GM19463 (cell line): ENCODE measurements around the gene TMEM89.

ENCODE experiments used
- ATAC-seq: cut with Tn5 transposase; IDR thresholded peaks from one replicate; pipeline ENCODE4 v1.9.1; 2021; ENCODE audit warnings: mild to moderate bottlenecking, moderate library complexity; ENCODE audit not compliant: unreplicated experiment

Gene TMEM89

GRCh38 chr3:48621461-48621869 is at the start of gene TMEM89:
Gene TMEM89, minus strand, starts transcription at chr3:48621769. Its CDS starts 13 bp downstream, at chr3:48621756.
- ATAC-seq, result no peak

- no peak for ATAC-seq
Measured at GRCh38 chr3:48664929-48665328, 43.4 kb upstream of the TMEM89 start.

GRCh38 chr3:48664313-48664644 is 42.7 kb upstream of the TMEM89 start:
- ATAC-seq, result no peak

- ATAC-seq, result peak; percentile 85
Measured at GRCh38 chr3:48663489-48664312, 42.1 kb upstream of the TMEM89 start.

- ATAC-seq, result no peak
Measured at GRCh38 chr3:48662753-48663488, 41.4 kb upstream of the TMEM89 start, which contains the start of gene CELSR3. Gene CELSR3, minus strand, starts transcription at chr3:48662886. Its CDS starts 252 bp downstream, at chr3:48662634.

GRCh38 chr3:48662145-48662752 is 40.7 kb upstream of the TMEM89 start:
- ATAC-seq, result no peak

GRCh38 chr3:48661501-48662144 is 40.1 kb upstream of the TMEM89 start:
- ATAC-seq, result no peak

GRCh38 chr3:48660800-48661400 is 39.3 kb upstream of the TMEM89 start:
- no peak for ATAC-seq

GRCh38 chr3:48656841-48657281 is 35.3 kb upstream of the TMEM89 start:
- no peak for ATAC-seq

GRCh38 chr3:48656061-48656840 is 34.7 kb upstream of the TMEM89 start:
- ATAC-seq, result peak; percentile 65

GRCh38 chr3:48655606-48656005 is 34.0 kb upstream of the TMEM89 start:
- ATAC-seq, result no peak

- ATAC-seq, result no peak
Measured at GRCh38 chr3:48655063-48655462, 33.5 kb upstream of the TMEM89 start.

GRCh38 chr3:48652923-48653715 is 31.6 kb upstream of the TMEM89 start:
- ATAC-seq, result no peak

GRCh38 chr3:48651771-48652170 is 30.2 kb upstream of the TMEM89 start:
- ATAC-seq, result no peak

GRCh38 chr3:48650723-48651122 is 29.2 kb upstream of the TMEM89 start:
- ATAC-seq, result no peak

- ATAC-seq, result no peak
Measured at GRCh38 chr3:48648188-48648850, 26.8 kb upstream of the TMEM89 start.

GRCh38 chr3:48647714-48648113 is 26.1 kb upstream of the TMEM89 start:
- no peak for ATAC-seq

GRCh38 chr3:48644898-48645760 is 23.6 kb upstream of the TMEM89 start:
- no peak for ATAC-seq
